Loucy (cell line): ENCODE results near the gene NXPH2.

Experiments used
- CTCF ChIP-seq: fragments of 200-600 bp; sonication (generic); conservative IDR thresholded peaks from 2 replicates; pipeline ENCODE4 v1.5.1; 2014; ENCODE audit warnings: mild to moderate bottlenecking, antibody characterized with exemption, low read length
- EZH2phosphoT487 ChIP-seq: fragments of 200-600 bp; IDR thresholded peaks from 2 replicates; pipeline ENCODE4 v1.6.1; 2018; ENCODE audit warnings: antibody characterized with exemption, mild to moderate bottlenecking, moderate library complexity, borderline replicate concordance

- no peak for TF ChIP-seq CTCF
- no peak for TF ChIP-seq EZH2phosphoT487
Observed at GRCh38 chr2:138649571-138649970, 130.6 kb downstream of the NXPH2 start.
